Measurements from ENCODE around the gene RFX2. TPM values are rescaled to one million over a fixed set of nuclear protein-coding genes. Genes with fewer than 3 reads are reported as not detected.

The RFX2 gene
- total and polyA plus RNA-seq, 10 of the 15 experiments (the other 5 are each of a cell fraction or from before 2014, with no cell fraction given) = 3.2 to 9.8 (median 4.7) TPM

- no peak for TF ChIP-seq REST (IDR thresholded peaks at IDR 0.05; ENCODE audit: low read depth, low read length)
- no peak for TF ChIP-seq RB1 (IDR thresholded peaks at IDR 0.05; ENCODE audit: borderline replicate concordance)
These were observed 156.0 kb downstream of the RFX2 start (continued) for GRCh38 chr19:5954293-5954692.

- FAIRE-seq (no peak), DNase-seq (ENCODE audit: low read depth, low spot score) (no peak), ATAC-seq (no peak)
- peaks cover 58% of the 10 kb centered on the region for H3K79me2 ChIP-seq (ENCODE audit: control insufficient read depth, insufficient read depth, low read length)
- H3K4me3 ChIP-seq = no peak overlapping the region
- ChIA-PET RAD21 (ENCODE audit: unreplicated experiment) (interaction anchor here (1.6 kb wide), 1 partner anchor 14 kb away, joined by 3 read pairs; no protein-coding TSS in a partner anchor), POLR2A (no interaction called here), CTCF (interaction anchor here (1.0 to 4.0 kb wide), 2 partner anchors 14 to 69 kb away, joined by 3 to 16 read pairs; no protein-coding TSS in a partner anchor), SMC1A (ENCODE audit: uncharacterized antibody, unreplicated experiment) (no interaction called here)
- no TSS peak for BruUV-seq (replicated peaks)
- in situ Hi-C loops (cut with MboI) (no loop called here), intact Hi-C loops (cut with micrococcal nuclease; ENCODE audit: unreplicated experiment) (no loop called here)
- H3K9me3 ChIP-seq (replicated peaks; ENCODE audit: control insufficient read depth, insufficient read depth, low read length) = no peaks in the 10 kb centered on the region
- H3K4me1 ChIP-seq (ENCODE audit: control insufficient read depth, insufficient read depth, low read length) = peaks cover 22% of the 10 kb centered on the region
- WGBS (ENCODE audit: insufficient coverage, insufficient replicate concordance, low lambda C conversion rate, missing lambda C conversion rate) = 94% methylated on average over 17 of the region's 17 CpGs
- no peak overlapping the region for H2AFZ ChIP-seq (ENCODE audit: control insufficient read depth, low read depth, low read length)
- H3K27ac ChIP-seq (ENCODE audit: control insufficient read depth, insufficient read depth) = no peak overlapping the region
- no peaks in the 10 kb centered on the region; the same call in none of the 2 replicates for H4K20me1 ChIP-seq (ENCODE audit: control insufficient read depth, insufficient read depth)
- no peaks in the 10 kb centered on the region for H3K27me3 ChIP-seq (replicated peaks in 1 of 2; ENCODE audit: control insufficient read depth in 2 of 2, insufficient read depth in 2 of 2, low read length in 1 of 2)
- peaks cover 6 to 15% of the 10 kb centered on the region in 2 experiments; a peak in 3 of 4 replicates for H3K36me3 ChIP-seq (ENCODE audit: control insufficient read depth in 2 of 2, insufficient read depth in 2 of 2, low read length in 1 of 2)
- H3K9ac ChIP-seq (ENCODE audit: control insufficient read depth, insufficient read depth, low read length) = no peak overlapping the region
- TF ChIP-seq ZNF687 (IDR thresholded peaks at IDR 0.05) = no peak
- no peak for TF ChIP-seq SUPT20H (IDR thresholded peaks at IDR 0.05; ENCODE audit: borderline replicate concordance, control insufficient read depth, low read depth, low read length)
- TF ChIP-seq BCLAF1 (IDR thresholded peaks at IDR 0.05) = no peak
- TF ChIP-seq STAT3 (IDR thresholded peaks at IDR 0.05; ENCODE audit: low read depth, low read length) = no peak
- no peak for TF ChIP-seq GABPA (IDR thresholded peaks at IDR 0.05; ENCODE audit: low read depth)
- H3K4me2 ChIP-seq (ENCODE audit: control insufficient read depth, insufficient read depth) = no peak overlapping the region
These were observed 156.6 kb downstream of the RFX2 start for GRCh38 chr19:5953680-5954213.
